ENCODE measurements around the gene ZFAND6.

ZFAND6 gene

DNA sequence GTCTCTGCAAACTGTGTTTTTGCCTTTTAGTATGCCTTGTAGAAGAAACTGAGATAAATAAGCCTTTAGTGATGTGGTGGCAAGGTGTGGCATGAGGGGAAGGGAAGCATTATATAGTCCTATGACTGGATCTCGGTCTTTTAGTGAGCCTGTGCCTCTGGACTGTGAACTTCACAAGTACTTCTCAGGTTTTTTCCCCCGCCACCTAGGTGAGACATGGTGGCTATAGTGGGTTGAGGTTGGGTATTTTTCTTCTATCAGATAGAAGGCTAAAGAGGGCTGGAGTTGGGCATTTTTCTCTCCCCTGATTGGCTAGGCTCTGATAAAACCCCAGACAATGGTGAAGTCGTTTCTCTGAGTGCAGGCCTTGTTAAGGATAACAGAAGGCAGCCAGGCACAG is 38.7 kb upstream of the ZFAND6 start:
- Histone ChIP-seq H3K4me3 (IDR thresholded peaks at IDR 0.05; ENCODE audit: insufficient read depth, low read depth, low read length) (no peak overlapping the region), H3K27ac (no peak overlapping the region), H3K4me1 (ENCODE audit: low read depth, poor library complexity, severe bottlenecking) (no peaks in the 10 kb centered on the region), H3K27me3 (ENCODE audit: insufficient read depth, low read depth) (no peaks in the 10 kb centered on the region), H2AFZ (ENCODE audit: low read depth) (no peak overlapping the region), H4K20me1 (ENCODE audit: insufficient read depth) (no peaks in the 10 kb centered on the region), H3K9ac (no peak overlapping the region), H3K36me3 (ENCODE audit: insufficient read depth) (no peaks in the 10 kb centered on the region), H3K79me2 (ENCODE audit: insufficient read depth, low read depth) (no peaks in the 10 kb centered on the region), H3K4me2 (no peak overlapping the region)
- TF ChIP-seq, protein P1, sequence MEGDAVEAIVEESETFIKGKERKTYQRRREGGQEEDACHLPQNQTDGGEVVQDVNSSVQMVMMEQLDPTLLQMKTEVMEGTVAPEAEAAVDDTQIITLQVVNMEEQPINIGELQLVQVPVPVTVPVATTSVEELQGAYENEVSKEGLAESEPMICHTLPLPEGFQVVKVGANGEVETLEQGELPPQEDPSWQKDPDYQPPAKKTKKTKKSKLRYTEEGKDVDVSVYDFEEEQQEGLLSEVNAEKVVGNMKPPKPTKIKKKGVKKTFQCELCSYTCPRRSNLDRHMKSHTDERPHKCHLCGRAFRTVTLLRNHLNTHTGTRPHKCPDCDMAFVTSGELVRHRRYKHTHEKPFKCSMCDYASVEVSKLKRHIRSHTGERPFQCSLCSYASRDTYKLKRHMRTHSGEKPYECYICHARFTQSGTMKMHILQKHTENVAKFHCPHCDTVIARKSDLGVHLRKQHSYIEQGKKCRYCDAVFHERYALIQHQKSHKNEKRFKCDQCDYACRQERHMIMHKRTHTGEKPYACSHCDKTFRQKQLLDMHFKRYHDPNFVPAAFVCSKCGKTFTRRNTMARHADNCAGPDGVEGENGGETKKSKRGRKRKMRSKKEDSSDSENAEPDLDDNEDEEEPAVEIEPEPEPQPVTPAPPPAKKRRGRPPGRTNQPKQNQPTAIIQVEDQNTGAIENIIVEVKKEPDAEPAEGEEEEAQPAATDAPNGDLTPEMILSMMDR (conservative IDR thresholded peaks at IDR 0.05; ENCODE audit: low read depth, low read length) = no peak

GRCh38 chr15:80026310-80026709 is 33.2 kb upstream of the ZFAND6 start:
- no peak overlapping the region for H2AFZ ChIP-seq (ENCODE audit: low read depth)
- TF ChIP-seq, protein P1 (conservative IDR thresholded peaks at IDR 0.05; ENCODE audit: low read depth, low read length) = no peak
- H4K20me1 ChIP-seq (ENCODE audit: insufficient read depth) = no peaks in the 10 kb centered on the region
- H3K4me1 ChIP-seq (ENCODE audit: low read depth, poor library complexity, severe bottlenecking) = no peaks in the 10 kb centered on the region
- H3K36me3 ChIP-seq (ENCODE audit: insufficient read depth) = no peaks in the 10 kb centered on the region
- H3K27me3 ChIP-seq (ENCODE audit: insufficient read depth, low read depth) = no peaks in the 10 kb centered on the region
- no peak overlapping the region for H3K27ac ChIP-seq
- H3K9ac ChIP-seq = no peak overlapping the region
- H3K4me2 ChIP-seq = no peak overlapping the region
- no peak overlapping the region for H3K4me3 ChIP-seq (IDR thresholded peaks at IDR 0.05; ENCODE audit: insufficient read depth, low read depth, low read length)
- no peaks in the 10 kb centered on the region for H3K79me2 ChIP-seq (ENCODE audit: insufficient read depth, low read depth)

GRCh38 chr15:80026754-80027153 is 32.7 kb upstream of the ZFAND6 start:
- Histone ChIP-seq H2AFZ (ENCODE audit: low read depth) (no peak overlapping the region), H3K27me3 (ENCODE audit: insufficient read depth, low read depth) (no peaks in the 10 kb centered on the region), H3K4me3 (IDR thresholded peaks at IDR 0.05; ENCODE audit: insufficient read depth, low read depth, low read length) (no peak overlapping the region), H3K4me1 (ENCODE audit: low read depth, poor library complexity, severe bottlenecking) (no peaks in the 10 kb centered on the region), H4K20me1 (ENCODE audit: insufficient read depth) (no peaks in the 10 kb centered on the region), H3K27ac (no peak overlapping the region), H3K4me2 (no peak overlapping the region), H3K36me3 (ENCODE audit: insufficient read depth) (no peaks in the 10 kb centered on the region), H3K79me2 (ENCODE audit: insufficient read depth, low read depth) (no peaks in the 10 kb centered on the region), H3K9ac (no peak overlapping the region)
- TF ChIP-seq, protein P1 (conservative IDR thresholded peaks at IDR 0.05; ENCODE audit: low read depth, low read length) = no peak

DNA sequence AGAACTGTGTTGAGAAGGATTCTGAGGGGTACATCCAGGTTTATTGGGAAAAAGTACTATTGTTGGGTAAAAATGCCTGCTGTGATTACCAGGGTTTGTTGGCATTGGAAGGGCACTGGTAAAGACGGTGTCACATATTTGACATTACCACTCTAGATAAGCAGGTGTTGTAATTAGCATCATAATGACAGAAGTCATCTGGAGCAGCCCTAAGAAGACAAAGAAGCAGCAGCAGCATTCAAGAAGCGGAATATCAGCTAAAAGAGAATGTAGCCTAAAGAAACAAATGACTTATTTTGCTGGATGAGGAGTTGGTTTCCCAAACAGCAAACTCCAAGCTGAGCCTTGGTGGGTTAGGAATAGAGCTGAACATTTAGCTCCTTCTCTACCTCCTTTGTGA is 30.5 kb upstream of the ZFAND6 start:
- Histone ChIP-seq H4K20me1 (ENCODE audit: insufficient read depth) (no peaks in the 10 kb centered on the region), H3K4me3 (IDR thresholded peaks at IDR 0.05; ENCODE audit: insufficient read depth, low read depth, low read length) (no peak overlapping the region), H2AFZ (ENCODE audit: low read depth) (no peak overlapping the region), H3K4me2 (no peak overlapping the region), H3K27ac (no peak overlapping the region), H3K9ac (no peak overlapping the region), H3K36me3 (ENCODE audit: insufficient read depth) (no peaks in the 10 kb centered on the region), H3K27me3 (ENCODE audit: insufficient read depth, low read depth) (no peaks in the 10 kb centered on the region), H3K79me2 (ENCODE audit: insufficient read depth, low read depth) (no peaks in the 10 kb centered on the region), H3K4me1 (ENCODE audit: low read depth, poor library complexity, severe bottlenecking) (peaks cover 15% of the 10 kb centered on the region)
- TF ChIP-seq, protein P1 (conservative IDR thresholded peaks at IDR 0.05; ENCODE audit: low read depth, low read length) = no peak

Data from KMS-11 (cell line).